ENCODE results near the gene ENTREP1.

DNA sequence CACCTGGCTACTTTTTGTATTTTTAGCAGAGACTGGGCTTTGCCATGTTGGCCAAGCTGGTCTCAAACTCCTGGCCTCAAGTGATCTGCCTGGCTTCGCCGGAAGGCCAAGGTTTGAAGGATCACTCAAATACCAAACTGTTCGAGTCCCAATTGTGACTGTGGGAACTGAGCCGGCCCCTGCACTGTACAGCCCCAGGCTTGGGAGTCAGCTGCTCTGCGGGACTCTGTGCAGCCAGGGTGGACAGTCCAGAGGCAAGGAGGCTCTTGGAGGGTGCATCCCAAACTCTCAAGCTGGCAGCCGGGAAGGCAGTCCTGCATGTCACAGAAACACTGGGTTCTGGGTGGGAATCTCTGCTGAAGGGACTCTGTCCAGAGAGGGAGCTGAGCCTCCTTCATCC is 109.0 kb downstream of the ENTREP1 start:
- TF ChIP-seq, protein P1, sequence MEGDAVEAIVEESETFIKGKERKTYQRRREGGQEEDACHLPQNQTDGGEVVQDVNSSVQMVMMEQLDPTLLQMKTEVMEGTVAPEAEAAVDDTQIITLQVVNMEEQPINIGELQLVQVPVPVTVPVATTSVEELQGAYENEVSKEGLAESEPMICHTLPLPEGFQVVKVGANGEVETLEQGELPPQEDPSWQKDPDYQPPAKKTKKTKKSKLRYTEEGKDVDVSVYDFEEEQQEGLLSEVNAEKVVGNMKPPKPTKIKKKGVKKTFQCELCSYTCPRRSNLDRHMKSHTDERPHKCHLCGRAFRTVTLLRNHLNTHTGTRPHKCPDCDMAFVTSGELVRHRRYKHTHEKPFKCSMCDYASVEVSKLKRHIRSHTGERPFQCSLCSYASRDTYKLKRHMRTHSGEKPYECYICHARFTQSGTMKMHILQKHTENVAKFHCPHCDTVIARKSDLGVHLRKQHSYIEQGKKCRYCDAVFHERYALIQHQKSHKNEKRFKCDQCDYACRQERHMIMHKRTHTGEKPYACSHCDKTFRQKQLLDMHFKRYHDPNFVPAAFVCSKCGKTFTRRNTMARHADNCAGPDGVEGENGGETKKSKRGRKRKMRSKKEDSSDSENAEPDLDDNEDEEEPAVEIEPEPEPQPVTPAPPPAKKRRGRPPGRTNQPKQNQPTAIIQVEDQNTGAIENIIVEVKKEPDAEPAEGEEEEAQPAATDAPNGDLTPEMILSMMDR (IDR thresholded peaks at IDR 0.05; ENCODE audit: insufficient read depth, low read length, poor library complexity, severe bottlenecking): no peak
- TF ChIP-seq EZH2phosphoT487 (conservative IDR thresholded peaks at IDR 0.05; ENCODE audit: low read length): no peak
